B cell (primary cell): Measurements from ENCODE around the gene NELFE. TPM values are rescaled to one million over a fixed set of nuclear protein-coding genes. Genes with fewer than 3 reads are reported as not detected.

Experiments
- ATAC-seq: fragments of 200-7000 bp; cut with Tn5 transposase; one replicate; pipeline ENCODE4 v1.10.0; 2021; ENCODE audit warnings: low read depth, mild to moderate bottlenecking, moderate number of reproducible peaks, moderate library complexity
- CTCF ChIA-PET: fragments of 350-600 bp; sonication (Branson Sonifier 250); formaldehyde crosslinking; loops from one replicate; lab custom pipeline; 2021; ENCODE audit warnings: antibody characterized with exemption, inconsistent platforms; lab: Charles Lee
- POLR2A ChIA-PET: fragments of 350-600 bp; sonication (Branson Sonifier 250); formaldehyde crosslinking; loops from one replicate; lab custom pipeline; 2021; ENCODE audit warnings: antibody characterized with exemption; lab: Charles Lee
- DNase-seq: peaks from one replicate; pipeline ENCODE4 v3.0.0; 2013
- H2AFZ ChIP-seq: 2 replicates; pipeline ENCODE4 v1.6.1; 2012; ENCODE audit warnings: mild to moderate bottlenecking, low read depth, low read length; ENCODE audit not compliant: insufficient read depth, poor library complexity, severe bottlenecking
- H3K27ac ChIP-seq, 2 donors: 1 replicate in 1 of 2; 2 replicates in 1 of 2; pipeline ENCODE4 v1.5.1; 2012 to 2013; ENCODE audit warnings: low read length in 2 of 2, mild to moderate bottlenecking in 2 of 2, moderate library complexity in 1 of 2
- H3K27me3 ChIP-seq, 4 experiments: fragments of 200-600 bp in 1 of 4; sonication (generic) in 1 of 4; replicated peaks in 1 of 4; 1 replicate in 2 of 4; 2 replicates in 2 of 4; pipeline versions ENCODE4 v1.6.1 to v1.7.0; 2013 to 2016; ENCODE audit warnings: low read length in 3 of 4, mild to moderate bottlenecking in 2 of 4, mixed read lengths in 1 of 4, moderate library complexity in 1 of 4; ENCODE audit not compliant: insufficient read depth in 4 of 4, control insufficient read depth in 3 of 4; ENCODE audit errors: control extremely low read depth in 1 of 4
- H3K36me3 ChIP-seq, 2 experiments: replicated peaks in 1 of 2; 1 replicate in 1 of 2; 2 replicates in 1 of 2; pipeline versions ENCODE4 v1.6.1 to v1.7.1; 2013; ENCODE audit warnings: low read length in 1 of 2; ENCODE audit not compliant: insufficient read depth in 2 of 2, control insufficient read depth in 1 of 2; ENCODE audit errors: control extremely low read depth in 1 of 2, extremely low read depth in 1 of 2
- H3K4me1 ChIP-seq, 2 donors: fragments of 200-600 bp in 1 of 2; sonication (generic) in 1 of 2; 1 replicate in 1 of 2; 2 replicates in 1 of 2; pipeline versions ENCODE4 v1.5.1 to v1.6.1; 2013 to 2017; ENCODE audit warnings: low read length in 2 of 2; ENCODE audit not compliant: control insufficient read depth in 2 of 2, insufficient read depth in 2 of 2
- H3K4me2 ChIP-seq: replicated peaks from 2 replicates; pipeline ENCODE3; 2012; ENCODE audit warnings: mild to moderate bottlenecking, low read depth, low read length; ENCODE audit not compliant: poor library complexity, severe bottlenecking
- H3K4me3 ChIP-seq, 5 experiments: fragments of 200-600 bp in 1 of 5; sonication (generic) in 1 of 5; 1 replicate in 3 of 5; 2 replicates in 2 of 5; pipeline versions ENCODE4 v1.5.1 to v1.7.0; 2011 to 2016; ENCODE audit warnings: low read length in 4 of 5, mild to moderate bottlenecking in 4 of 5, low read depth in 2 of 5, control low read depth in 1 of 5, moderate library complexity in 1 of 5; ENCODE audit not compliant: insufficient read depth in 1 of 5; ENCODE audit errors: control extremely low read depth in 1 of 5, extremely low read depth in 1 of 5
- H3K79me2 ChIP-seq: fragments of 200-600 bp; sonication (generic); one replicate; pipeline ENCODE4 v1.6.0; 2016; ENCODE audit warnings: low read length; ENCODE audit not compliant: control insufficient read depth, insufficient read depth
- H3K9ac ChIP-seq: fragments of 200-600 bp; sonication (generic); 2 replicates; pipeline ENCODE4 v1.6.1; 2017; ENCODE audit warnings: mild to moderate bottlenecking, low read length, moderate library complexity
- H3K9me3 ChIP-seq, 3 donors: one replicate each; pipeline versions ENCODE4 v1.6.1 to v1.7.1; 2013; ENCODE audit warnings: low read length in 2 of 3; ENCODE audit not compliant: control insufficient read depth in 2 of 3, insufficient read depth in 1 of 3; ENCODE audit errors: control extremely low read depth in 1 of 3
- H4K20me1 ChIP-seq: 2 replicates; pipeline ENCODE4 v1.6.0; 2012; ENCODE audit warnings: mild to moderate bottlenecking, low read length; ENCODE audit not compliant: insufficient read depth, control insufficient read depth, poor library complexity, severe bottlenecking
- H3K27ac Mint-ChIP-seq: one replicate; pipeline ENCODE4 v1.8.0; 2021; ENCODE audit warnings: mixed read lengths
- H3K27me3 Mint-ChIP-seq: one replicate; pipeline ENCODE4 v1.8.0; 2021; ENCODE audit warnings: mixed read lengths
- H3K4me1 Mint-ChIP-seq: one replicate; pipeline ENCODE4 v1.8.0; 2021; ENCODE audit warnings: mixed read lengths
- H3K4me3 Mint-ChIP-seq: one replicate; pipeline ENCODE4 v1.8.0; 2021; ENCODE audit warnings: mixed read lengths
- H3K9me3 Mint-ChIP-seq: one replicate; pipeline ENCODE4 v1.8.0; 2022; ENCODE audit warnings: mixed read lengths; ENCODE audit not compliant: insufficient read depth
- EZH2 ChIP-seq: IDR thresholded peaks from 2 replicates; pipeline ENCODE4 v1.6.1; 2012; ENCODE audit warnings: borderline replicate concordance, low read depth, mild to moderate bottlenecking, moderate library complexity, low read length; ENCODE audit not compliant: insufficient read depth, poor library complexity, severe bottlenecking
- WGBS: methylation state at CpG from one replicate; pipeline ENCODE4 v1.1.5; 2013; ENCODE audit warnings: missing lambda C conversion rate; ENCODE audit not compliant: insufficient coverage; 5-methylcytosine and 5-hydroxymethylcytosine counted together
- intact Hi-C: fragments of 100-400 bp; cut with micrococcal nuclease; formaldehyde crosslinking; loops from one replicate; pipeline ENCODE4 v1.10.0; 2022
- polyA plus RNA-seq: library from polyadenylated mRNA; depleted of rRNA; stranded (reverse); fragments of >200 nt; gene quantifications from 2 replicates; pipeline ENCODE4 v1.2.3, GENCODE V29; 2012
- total RNA-seq, 2 donors: library from RNA; stranded (reverse); fragments of 120-200 nt in 1 of 2; gene quantifications; 1 replicate in 1 of 2; 2 replicates in 1 of 2; pipeline versions ENCODE4 v1.2.3 to v1.2.4, GENCODE V29; 2013 to 2022
- TF ChIP-seq, protein P1 (sequence below): fragments of 200-600 bp; IDR thresholded peaks from one replicate; pipeline ENCODE4 v1.8.0; 2022; ENCODE audit warnings: antibody characterized with exemption, mild to moderate bottlenecking

NELFE gene
- total and polyA plus RNA-seq, 2 donors (not counting 1 experiment from before 2014, with no cell fraction given): 39.0 to 53.7 TPM

DNA sequence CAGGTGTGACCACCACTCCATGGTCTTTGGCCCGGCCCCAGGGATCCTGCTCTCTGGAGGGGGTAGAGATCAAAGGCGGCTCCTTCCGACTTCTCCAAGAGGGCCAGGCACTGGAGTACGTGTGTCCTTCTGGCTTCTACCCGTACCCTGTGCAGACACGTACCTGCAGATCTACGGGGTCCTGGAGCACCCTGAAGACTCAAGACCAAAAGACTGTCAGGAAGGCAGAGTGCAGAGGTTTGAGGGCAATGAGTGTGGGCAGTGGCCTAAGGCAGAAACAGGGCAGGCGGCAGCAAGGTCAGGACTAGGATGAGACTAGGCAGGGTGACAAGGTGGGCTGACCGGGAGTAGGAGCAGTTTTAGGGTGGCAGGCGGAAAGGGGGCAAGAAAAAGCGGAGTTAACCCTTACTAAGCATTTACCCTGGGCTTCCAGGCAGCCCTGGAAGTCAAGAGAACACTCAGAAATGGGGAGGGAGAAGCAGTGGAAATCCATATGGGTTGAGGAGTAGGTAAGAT lies 12.3 kb downstream of the NELFE start:
- H3K36me3 ChIP-seq: peaks cover 0 to 5% of the 10 kb centered on the region in 2 experiments
- no peaks in the 10 kb centered on the region for H4K20me1 ChIP-seq
- no peaks in the 10 kb centered on the region for H3K9me3 ChIP-seq
- no peak overlapping the region for H3K27ac ChIP-seq
- H3K27me3 ChIP-seq: peaks cover 0 to 26% (median 5%) of the 10 kb centered on the region in 4 experiments
- H3K4me2 ChIP-seq: no peak overlapping the region
- intact Hi-C loops: no loop called here
- POLR2A ChIA-PET: no interaction called here
- Mint-ChIP-seq H3K4me1 (no peaks in the 10 kb centered on the region), H3K4me3 (no peak overlapping the region), H3K9me3 (no peaks in the 10 kb centered on the region), H3K27me3 (peaks cover 18% of the 10 kb centered on the region), H3K27ac (no peak overlapping the region)
- no peaks in the 10 kb centered on the region for H3K4me1 ChIP-seq
- ATAC-seq: no peak
- no peak overlapping the region for H2AFZ ChIP-seq
- no peak overlapping the region for H3K9ac ChIP-seq
- DNase-seq: no peak
- no peaks in the 10 kb centered on the region for H3K79me2 ChIP-seq
- no peak for TF ChIP-seq EZH2
- TF ChIP-seq, protein P1, sequence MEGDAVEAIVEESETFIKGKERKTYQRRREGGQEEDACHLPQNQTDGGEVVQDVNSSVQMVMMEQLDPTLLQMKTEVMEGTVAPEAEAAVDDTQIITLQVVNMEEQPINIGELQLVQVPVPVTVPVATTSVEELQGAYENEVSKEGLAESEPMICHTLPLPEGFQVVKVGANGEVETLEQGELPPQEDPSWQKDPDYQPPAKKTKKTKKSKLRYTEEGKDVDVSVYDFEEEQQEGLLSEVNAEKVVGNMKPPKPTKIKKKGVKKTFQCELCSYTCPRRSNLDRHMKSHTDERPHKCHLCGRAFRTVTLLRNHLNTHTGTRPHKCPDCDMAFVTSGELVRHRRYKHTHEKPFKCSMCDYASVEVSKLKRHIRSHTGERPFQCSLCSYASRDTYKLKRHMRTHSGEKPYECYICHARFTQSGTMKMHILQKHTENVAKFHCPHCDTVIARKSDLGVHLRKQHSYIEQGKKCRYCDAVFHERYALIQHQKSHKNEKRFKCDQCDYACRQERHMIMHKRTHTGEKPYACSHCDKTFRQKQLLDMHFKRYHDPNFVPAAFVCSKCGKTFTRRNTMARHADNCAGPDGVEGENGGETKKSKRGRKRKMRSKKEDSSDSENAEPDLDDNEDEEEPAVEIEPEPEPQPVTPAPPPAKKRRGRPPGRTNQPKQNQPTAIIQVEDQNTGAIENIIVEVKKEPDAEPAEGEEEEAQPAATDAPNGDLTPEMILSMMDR: no peak
- CTCF ChIA-PET: no interaction called here
- no peak overlapping the region for H3K4me3 ChIP-seq
- 86% methylated on average over 7 of the region's 11 CpGs for WGBS

DNA sequence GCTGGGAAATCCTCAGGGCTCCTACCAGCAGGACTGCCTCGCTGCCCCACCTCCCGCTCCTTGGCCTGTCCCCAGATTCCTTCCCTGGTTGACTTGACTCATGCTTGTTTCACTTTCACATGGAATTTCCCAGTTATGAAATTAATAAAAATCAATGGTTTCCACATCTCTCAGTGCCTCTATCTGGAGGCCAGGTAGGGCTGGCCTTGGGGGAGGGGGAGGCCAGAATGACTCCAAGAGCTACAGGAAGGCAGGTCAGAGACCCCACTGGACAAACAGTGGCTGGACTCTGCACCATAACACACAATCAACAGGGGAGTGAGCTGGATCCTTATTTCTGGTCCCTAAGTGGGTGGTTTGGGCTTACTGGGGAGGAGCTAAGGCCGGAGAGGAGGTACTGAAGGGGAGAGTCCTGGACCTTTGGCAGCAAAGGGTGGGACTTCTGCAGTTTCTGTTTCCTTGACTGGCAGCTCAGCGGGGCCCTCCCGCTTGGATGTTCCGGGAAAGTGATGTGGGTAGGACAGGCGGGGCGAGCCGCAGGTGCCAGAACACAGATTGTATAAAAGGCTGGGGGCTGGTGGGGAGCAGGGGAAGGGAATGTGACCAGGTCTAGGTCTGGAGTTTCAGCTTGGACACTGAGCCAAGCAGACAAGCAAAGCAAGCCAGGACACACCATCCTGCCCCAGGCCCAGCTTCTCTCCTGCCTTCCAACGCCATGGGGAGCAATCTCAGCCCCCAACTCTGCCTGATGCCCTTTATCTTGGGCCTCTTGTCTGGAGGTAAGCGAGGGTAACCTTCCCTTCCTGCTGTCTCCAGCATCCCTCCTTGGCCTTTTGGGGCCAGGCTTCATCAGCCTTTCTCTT lies 13.0 kb downstream of the NELFE start, which contains the start of gene CFB:
Gene CFB, plus strand, starts transcription at position 589 of the 863 bp plus-strand sequence. Its CDS starts 127 bp downstream, at position 716.
- H3K9me3 ChIP-seq: no peaks in the 10 kb centered on the region
- TF ChIP-seq, protein P1: no peak
- no peak for TF ChIP-seq EZH2
- Mint-ChIP-seq H3K4me1 (no peaks in the 10 kb centered on the region), H3K27ac (no peak within 1 kb of the TSS), H3K27me3 (peaks cover 18% of the 10 kb centered on the region), H3K9me3 (no peaks in the 10 kb centered on the region), H3K4me3 (no peak within 1 kb of the TSS)
- POLR2A ChIA-PET: no interaction called here
- no peaks in the 10 kb centered on the region for H3K79me2 ChIP-seq
- no peak within 1 kb of the TSS for H3K4me2 ChIP-seq
- no peak within 1 kb of the TSS for H3K4me3 ChIP-seq
- WGBS: 60% methylated on average over 8 of the region's 11 CpGs
- no peak for DNase-seq
- no peak within 1 kb of the TSS for H3K27ac ChIP-seq
- H3K4me1 ChIP-seq: no peaks in the 10 kb centered on the region
- no peaks in the 10 kb centered on the region for H4K20me1 ChIP-seq
- no peaks in the 10 kb centered on the region for H3K36me3 ChIP-seq
- no peak for ATAC-seq
- peaks cover 0 to 26% (median 5%) of the 10 kb centered on the region in 4 experiments for H3K27me3 ChIP-seq
- CTCF ChIA-PET: no interaction called here
- H2AFZ ChIP-seq: no peak within 1 kb of the TSS
- intact Hi-C loops: no loop called here
- no peak within 1 kb of the TSS for H3K9ac ChIP-seq
